Pons (tissue), 1 donor: ENCODE data around the gene TBPL1.
"Not testable (repeated sequence)": the region's sequence is repeated elsewhere in the genome, so short reads cannot be mapped to it uniquely, and the experiment has no call there.

Experiments
- DNase-seq: peaks from one replicate; pipeline ENCODE4 v3.0.0-alpha.2; 2016; ENCODE audit warnings: low spot score

The TBPL1 gene

DNA sequence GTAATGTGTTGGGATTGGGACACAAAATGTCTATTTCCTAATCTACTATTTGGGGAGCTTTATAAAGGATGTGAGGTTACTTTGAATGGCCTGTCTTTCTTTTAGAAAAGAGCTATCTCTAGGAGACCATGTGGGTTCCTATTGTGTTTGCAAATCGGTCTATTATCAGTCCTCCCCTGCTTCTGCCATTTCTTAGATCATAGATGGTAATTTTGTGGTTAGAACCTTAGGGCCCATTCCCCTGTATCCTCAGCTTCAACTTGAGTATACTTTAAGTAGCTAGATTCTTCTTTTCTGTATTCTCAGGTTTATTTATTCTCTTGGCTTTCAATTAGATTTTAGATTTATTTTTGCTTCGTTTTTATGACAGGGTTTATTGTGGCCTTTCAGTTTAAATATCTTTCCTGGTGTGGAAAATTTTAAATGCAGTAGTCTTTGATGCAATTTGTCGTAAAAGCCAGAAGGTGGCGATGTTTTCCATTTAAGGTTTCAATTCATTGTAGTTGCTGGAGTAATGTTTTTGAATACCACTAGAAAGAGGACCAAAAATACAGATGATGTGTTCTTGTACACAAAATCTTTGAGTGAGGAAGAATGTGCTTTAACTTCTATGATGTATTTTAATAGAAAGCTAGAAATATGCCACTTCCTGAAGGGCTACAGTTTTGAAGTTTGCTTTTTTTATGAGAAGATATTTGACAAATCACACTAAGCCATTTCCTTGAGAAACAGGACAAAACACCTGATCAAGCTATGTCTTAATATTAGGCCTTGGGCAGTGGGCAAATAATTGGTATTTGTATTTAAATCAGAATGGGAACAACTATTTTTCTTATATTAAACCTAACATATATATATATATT lies 20.3 kb downstream of the TBPL1 start:
- peak; percentile 85 for DNase-seq

DNA sequence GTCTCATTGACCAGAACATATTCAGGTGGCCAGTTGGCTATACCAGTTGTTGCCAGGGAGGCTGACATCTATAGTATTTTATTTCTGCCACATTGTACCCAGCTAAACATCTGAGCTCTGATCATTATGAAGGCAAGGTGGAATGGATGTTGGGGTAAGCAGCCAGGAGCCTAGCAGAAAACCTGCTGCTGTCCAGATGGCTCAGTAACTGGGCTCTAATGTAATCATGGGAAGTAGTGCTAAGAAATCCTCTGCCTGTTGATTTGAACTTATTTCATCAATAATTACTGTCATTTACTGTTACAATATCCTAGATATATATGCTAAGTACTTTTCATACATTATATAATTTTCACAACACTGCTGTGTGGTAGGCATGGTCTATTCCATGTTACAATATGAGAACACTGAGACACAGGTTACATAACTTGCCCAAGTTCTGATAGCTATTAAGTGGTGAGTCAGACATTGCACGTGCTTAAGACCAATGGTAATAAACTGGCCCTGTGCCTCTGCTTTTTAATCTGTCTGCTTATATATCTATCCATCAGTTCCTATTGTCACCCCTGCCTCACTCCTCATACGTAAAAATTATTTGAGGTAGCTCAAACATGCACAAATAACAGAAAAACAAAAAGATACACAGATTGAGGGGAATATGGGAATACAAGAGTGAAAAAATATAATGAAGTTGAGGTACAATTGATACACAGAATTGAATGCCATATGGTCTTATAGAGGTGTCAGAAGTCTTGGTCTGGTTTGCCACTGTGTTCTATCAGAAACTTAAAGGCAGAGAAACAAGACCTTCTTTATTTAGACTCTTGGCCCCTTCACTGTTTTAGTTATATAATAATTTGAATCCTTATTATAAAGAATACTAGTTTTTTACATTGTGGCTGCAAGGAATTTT lies 25.2 kb downstream of the TBPL1 start:
- no peak for DNase-seq

DNA sequence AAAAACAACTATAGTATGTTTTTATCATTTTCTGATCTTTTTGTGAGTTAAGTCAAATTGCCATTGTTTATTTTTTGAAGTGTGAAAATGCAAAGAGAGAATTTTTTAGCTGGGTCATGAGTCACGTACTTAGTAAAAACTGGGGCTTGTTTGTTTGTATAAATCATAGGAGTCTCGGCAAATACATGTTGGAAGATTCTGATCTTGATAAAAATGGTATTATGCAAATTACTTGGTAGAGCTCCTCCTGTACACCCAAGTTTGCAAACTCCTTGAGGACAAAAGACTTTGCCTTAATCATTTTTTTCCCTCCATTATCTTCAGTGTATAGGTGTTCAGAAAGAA lies 25.8 kb downstream of the TBPL1 start:
- no peak for DNase-seq

GRCh38 chr6:133979269-133979963 lies 26.4 kb downstream of the TBPL1 start:
- DNase-seq, result not testable (repeated sequence)

DNA sequence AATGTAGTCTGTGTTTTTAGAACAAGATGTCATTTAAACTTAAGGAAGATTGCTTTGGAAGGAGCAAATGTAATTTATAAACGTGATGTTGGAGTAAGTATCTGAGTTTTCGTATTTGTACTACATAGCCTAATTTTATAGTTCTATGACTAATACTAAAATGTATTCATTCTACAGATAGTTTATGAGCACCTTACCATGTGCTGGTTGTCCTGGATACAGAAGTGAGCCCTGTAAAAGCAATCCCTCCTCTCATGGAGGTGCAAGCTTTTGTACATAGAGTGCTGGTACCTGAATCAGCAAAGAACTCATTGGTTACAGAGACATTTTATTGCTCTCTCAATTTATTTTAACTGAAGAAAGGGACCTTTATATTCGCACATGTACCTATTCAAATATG lies 27.1 kb downstream of the TBPL1 start:
- DNase-seq, result no peak

- DNase-seq, result no peak
These were observed 30.3 kb downstream of the TBPL1 start for GRCh38 chr6:133983099-133983939.

DNA sequence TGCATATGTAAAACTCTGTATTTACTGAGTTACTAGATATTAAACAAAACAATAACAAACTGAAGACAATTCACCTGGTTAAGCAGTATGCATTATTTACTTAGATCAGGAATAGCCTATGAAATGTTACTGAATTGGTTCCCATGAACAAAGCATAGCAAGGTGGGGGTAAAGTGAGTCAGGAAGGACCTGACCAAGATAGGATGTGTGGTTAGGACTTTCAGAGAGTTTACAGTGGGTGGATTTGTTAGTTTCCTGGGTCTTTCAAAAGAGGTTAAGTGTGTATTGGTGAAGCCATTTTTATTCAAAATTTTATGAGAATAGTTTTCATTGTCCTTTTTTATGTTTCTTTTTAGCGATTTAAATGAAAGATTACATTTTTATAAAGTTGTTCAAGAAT lies 32.9 kb downstream of the TBPL1 start:
- no peak for DNase-seq

GRCh38 chr6:133986942-133987341 lies 33.9 kb downstream of the TBPL1 start:
- no peak for DNase-seq

DNA sequence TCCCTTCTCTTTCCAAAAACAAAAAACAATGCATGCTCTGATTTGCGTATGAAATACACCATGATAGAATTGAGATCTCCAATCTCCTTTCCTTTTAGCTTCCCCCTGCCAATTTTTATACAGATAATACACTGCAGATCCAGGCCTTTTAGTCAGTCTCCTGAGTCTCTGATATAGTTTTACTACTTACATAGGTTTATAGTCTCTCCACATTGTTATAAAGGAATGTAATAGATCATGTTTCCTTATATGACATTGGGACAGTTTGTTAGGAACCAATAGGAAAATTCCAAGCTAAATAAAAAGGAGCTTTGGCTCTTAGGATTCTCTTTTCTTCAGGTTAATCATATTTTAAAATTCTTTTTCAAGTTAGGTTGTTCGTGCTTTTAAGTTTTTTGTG lies 36.5 kb downstream of the TBPL1 start:
- DNase-seq, result no peak

- DNase-seq, result no peak
These were observed 37.3 kb downstream of the TBPL1 start for GRCh38 chr6:133990321-133990720.

DNA sequence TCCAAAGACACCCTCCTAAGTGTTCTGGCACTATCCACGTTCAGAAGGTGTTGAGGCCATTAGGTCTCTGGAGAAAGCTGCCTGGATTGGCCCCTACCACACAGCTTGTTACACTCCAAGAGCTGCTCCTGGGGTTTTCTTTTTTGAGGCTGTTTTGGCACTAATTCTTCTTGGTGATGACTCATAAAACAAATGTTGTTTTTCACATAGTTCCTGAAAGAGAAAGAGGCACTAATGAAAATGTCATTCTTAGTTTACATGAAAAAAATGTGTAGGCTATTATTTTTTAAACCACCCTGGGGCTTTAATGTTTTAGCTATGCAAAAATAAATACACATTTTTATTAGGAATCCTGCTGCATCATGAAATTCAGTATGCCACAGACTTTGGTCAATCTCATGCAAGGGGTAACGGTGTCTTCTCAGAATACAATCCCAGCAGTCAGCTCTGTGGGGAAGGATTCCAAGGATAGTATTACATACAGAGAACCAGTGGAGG lies 38.1 kb downstream of the TBPL1 start:
- no peak for DNase-seq

GRCh38 chr6:133992992-133993680 lies 40.1 kb downstream of the TBPL1 start:
- DNase-seq, result no peak

DNA sequence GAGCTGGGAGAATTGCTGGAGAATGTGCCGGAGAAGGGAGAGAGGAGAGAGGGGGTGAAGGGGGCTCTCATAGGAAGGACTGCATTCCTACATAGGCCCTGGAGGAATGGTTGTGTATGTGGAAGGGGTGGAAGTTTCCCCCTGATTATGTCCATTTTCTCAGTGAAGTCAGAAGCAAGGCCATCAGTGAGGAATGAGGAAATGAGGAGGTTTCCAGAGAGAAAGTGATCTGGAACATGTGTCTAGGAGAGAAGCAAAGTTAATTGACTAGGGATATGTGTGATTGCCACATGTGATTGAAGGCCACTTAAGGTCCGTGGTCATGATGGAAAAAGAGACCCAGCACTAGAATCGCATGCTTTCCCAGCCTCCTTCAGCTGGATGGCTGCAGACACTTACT lies 42.3 kb downstream of the TBPL1 start:
- no peak for DNase-seq

DNA sequence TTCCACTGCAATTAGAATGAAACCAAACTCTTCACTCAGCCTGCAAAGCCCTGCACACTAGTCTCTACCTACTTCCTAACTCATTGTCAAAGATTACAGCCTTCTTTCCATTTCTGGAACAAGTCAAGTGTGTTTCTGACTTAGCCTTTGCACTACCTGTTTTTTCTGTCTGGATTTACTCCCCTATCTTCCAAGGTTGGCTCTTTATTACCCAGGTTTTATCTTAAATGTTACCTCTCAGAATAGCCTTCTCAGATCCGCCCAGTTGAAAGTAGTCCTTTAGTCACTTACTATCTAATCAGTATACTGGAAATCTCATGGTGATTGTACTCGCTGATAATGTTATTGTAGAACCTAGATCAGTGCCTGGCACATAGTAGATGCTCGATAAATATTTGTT lies 42.7 kb downstream of the TBPL1 start:
- no peak for DNase-seq

DNA sequence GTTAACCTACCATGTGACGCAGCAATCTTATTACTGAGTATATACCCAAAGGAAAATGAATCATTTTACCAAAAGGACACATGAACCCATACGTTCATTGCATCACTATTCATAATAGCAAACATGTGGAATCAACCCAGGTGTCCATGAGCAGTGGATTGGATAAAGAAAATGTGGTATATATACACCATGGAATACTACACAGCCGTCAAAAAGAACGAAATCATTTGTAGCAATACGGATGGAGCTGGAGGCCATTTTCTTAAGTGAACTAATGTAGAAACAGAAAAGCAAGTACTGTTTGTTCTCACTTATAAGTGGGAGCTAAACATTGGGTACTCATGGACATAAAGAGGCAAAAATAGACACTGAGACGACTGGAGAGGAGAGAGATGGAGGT lies 44.2 kb downstream of the TBPL1 start:
- DNase-seq, result no peak

- DNase-seq, result no peak
These were observed 46.3 kb downstream of the TBPL1 start for GRCh38 chr6:133999305-133999704.

GRCh38 chr6:134000443-134000842 lies 47.4 kb downstream of the TBPL1 start:
- DNase-seq, result no peak

GRCh38 chr6:134002821-134003220 lies 49.8 kb downstream of the TBPL1 start:
- no peak for DNase-seq

- DNase-seq, result no peak
These were observed 50.5 kb downstream of the TBPL1 start for GRCh38 chr6:134003542-134003951.

DNA sequence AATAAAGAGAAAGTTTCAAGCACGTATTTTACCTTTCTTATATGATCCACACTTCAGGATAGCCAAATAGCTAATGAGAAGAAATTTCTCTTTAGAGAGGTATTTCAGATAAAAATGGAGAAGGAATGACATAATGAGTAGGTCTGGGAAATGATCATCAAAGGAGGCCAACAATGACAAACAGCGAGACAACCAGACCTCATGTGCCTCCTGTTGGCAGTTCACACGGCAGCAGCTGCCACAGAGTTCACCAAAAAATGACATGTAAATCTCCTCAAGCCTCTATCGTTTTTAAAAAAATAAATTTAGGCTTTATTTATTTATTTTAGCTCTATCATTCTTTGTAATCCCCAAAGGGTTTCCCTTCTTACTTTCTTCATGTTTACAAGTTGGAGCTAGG lies 51.7 kb downstream of the TBPL1 start:
- no peak for DNase-seq

DNA sequence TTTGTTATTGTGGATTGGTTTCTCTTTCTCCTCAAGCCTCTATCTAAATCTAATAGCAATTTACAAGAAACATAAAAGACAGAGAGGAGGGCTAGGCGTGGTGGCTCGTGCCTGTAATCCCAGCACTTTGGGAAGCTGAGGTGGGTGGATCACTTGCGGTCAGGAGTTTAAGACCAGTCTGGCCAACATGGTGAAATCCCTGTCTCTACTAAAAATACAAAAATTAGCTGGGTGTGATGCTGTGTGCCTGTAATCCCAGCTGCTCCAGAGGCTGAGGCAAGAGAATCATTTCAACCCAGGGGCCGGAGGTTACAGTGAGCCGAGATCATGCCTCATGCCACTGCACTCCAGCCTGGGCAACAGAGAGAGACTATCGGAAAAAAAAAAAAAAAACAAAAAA lies 52.8 kb downstream of the TBPL1 start:
- DNase-seq, result no peak
